GM20000 (cell line): ENCODE measurements around the gene ZSCAN31.

ENCODE experiments used
- DNase-seq: peaks from one replicate; pipeline ENCODE4 v3.0.0; 2012; ENCODE audit warnings: low spot score
- TF ChIP-seq, protein P1 (sequence below): IDR thresholded peaks from 2 replicates; pipeline ENCODE4 v1.5.1; 2012; ENCODE audit warnings: mild to moderate bottlenecking, control low read depth; ENCODE audit errors: extremely low read depth, missing control alignments

The ZSCAN31 gene

DNA sequence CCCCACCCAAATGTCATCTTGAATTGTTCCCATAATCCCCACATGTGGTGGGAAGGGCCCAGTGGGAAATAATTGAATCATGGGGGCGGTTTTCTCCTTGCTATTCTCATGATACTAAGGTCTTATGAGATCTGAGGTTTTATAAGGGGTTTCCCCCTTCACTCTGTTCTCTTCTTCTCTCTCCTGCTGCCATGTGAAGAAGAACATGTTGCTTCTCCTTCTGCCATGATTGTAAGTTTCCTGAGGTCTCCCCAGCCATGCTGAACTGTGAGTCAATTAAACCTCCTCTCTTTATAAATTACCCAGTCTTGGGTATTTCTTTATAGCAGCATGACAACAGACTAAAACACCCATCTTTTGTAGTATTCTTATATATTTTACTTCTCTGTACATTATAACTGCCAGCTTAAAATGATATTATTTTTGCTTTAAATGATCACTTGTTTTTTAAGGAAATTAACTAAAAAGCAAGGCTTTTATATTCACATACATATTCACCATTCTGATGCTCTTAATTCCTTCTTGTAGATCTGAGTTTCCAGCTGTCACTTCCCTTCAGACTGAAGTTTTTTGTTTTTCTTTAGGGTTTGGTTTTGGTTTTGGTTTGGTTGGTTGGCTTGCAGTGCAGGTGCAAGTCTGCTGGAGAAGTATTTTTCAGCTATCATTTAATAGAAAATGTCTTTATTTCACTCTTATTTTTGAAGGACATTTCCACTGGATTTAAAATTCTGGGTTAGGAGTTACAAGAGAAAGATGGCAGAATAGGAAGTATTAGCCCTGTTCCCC is 4.6 kb upstream of the ZSCAN31 start:
- no peak for DNase-seq
- TF ChIP-seq, protein P1, sequence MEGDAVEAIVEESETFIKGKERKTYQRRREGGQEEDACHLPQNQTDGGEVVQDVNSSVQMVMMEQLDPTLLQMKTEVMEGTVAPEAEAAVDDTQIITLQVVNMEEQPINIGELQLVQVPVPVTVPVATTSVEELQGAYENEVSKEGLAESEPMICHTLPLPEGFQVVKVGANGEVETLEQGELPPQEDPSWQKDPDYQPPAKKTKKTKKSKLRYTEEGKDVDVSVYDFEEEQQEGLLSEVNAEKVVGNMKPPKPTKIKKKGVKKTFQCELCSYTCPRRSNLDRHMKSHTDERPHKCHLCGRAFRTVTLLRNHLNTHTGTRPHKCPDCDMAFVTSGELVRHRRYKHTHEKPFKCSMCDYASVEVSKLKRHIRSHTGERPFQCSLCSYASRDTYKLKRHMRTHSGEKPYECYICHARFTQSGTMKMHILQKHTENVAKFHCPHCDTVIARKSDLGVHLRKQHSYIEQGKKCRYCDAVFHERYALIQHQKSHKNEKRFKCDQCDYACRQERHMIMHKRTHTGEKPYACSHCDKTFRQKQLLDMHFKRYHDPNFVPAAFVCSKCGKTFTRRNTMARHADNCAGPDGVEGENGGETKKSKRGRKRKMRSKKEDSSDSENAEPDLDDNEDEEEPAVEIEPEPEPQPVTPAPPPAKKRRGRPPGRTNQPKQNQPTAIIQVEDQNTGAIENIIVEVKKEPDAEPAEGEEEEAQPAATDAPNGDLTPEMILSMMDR, result no peak

DNA sequence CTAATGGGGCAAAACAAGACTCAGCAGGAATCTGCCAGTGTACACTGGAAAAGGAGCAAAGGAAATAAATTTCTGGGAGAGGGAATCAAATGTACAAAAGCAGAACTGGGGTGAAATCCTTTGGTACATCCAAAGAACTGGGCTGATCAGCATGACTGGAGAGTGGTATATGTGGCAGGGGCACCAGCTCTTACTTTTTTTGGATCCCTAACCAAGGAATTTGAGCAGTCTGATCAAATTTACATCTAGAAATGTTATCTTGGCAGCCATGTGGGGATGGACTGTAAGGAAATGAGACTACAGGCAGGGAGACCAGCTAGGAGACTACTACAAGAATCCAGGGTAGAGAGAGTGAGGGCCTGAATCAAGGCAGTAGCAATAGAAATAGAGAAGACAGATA is 1.2 kb upstream of the ZSCAN31 start:
- TF ChIP-seq, protein P1, result no peak
- no peak for DNase-seq

DNA sequence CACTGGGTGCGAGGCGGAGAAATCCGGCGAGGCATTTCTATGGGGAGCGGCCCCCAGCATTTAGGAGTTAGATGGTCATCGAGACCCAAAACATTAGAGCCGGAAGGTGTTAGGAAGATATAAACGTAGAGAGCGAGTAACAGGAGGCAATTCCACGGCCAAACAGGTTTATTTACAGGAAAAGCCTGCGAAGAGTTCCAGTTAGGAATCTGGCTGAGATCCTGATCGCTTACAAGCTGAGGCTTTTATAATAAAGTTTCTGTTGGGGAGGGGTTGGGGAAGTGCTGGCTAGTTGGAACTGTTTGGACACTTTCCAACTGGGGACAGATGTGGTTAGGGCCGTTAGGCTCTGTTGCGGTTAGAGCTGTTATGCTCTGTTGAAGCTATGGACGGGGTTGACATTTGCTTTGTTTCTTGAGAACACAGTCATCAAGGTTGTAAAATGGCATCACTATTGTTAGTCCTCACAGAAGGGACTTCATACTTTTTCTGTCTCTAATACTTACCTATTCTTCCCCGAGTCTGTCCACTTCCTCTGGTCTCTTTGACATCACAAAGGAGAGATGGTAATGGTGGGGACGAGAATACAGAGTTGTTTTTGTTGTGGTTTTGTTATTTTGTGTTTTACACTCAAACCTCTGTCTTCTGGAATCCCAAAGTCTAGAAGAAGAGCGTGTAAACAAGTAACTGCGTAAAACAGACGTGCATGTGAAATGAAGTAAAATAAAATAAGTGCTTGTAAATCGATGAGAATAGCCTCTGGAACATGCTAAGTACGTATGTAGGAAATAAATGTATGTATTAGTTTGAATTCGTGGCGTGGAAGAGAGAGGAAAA is 554 bp upstream of the ZSCAN31 start:
- TF ChIP-seq, protein P1, result no peak
- DNase-seq, result peak; percentile 26

DNA sequence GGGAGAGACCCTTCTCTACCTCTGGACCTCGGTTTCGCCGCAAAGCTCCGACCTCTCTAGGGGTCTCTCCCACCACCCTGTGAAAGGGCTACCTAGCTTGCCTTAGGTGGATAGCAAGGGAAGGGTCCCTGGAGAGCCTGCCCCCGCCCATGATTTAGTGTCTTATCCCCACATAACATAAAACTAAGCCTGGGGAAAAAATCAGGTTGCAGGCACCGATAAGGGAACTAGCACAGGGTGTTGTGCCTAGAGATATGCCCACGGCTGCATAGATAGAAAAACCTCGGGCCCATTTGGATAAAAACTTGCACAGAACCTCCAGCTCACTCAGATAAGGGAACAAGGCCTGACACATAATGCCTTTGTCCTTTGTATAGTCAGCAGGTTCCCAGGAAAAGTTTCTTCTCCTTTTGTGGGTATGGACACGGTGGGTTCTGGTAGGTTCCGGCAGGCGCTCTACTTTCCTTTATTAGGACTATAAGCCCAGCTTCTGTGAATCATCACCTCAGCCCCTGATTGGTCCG is 846 bp downstream of the ZSCAN31 start:
- TF ChIP-seq, protein P1, result no peak
- DNase-seq, result no peak

DNA sequence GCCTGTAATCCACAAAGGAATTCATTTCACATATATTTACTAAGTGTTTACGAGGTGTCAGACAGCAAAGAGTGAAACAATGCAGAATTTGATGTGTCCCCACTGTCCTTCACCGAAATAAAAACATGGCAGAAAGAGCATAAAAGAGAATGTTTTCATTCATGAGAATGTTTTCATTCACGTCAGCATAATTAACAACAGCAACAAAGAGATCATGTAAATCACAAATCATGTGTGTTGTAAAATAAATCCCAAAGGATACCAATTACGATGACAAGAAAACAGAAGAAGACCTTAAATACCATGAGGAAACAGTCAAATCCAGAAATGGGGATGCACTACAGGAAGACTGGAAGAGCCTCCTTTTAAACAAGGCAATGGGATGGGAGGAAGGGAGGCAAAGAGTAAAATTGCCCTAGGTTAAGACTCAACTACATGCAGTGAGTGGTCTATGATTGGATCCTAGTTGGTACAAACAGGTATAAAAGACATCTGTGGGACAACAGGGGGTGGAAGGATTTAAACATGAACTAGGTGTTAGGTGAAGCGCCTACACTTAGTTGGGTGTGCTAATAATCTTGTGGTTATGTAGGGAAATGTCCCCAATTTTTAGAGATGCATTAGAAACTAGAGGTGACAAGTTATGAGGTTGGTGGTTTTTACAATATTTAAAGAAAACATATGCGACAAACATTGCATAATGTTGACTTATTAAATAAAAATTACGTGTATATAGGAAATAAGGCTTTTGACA is 1.5 kb downstream of the ZSCAN31 start:
- TF ChIP-seq, protein P1, result no peak
- no peak for DNase-seq

DNA sequence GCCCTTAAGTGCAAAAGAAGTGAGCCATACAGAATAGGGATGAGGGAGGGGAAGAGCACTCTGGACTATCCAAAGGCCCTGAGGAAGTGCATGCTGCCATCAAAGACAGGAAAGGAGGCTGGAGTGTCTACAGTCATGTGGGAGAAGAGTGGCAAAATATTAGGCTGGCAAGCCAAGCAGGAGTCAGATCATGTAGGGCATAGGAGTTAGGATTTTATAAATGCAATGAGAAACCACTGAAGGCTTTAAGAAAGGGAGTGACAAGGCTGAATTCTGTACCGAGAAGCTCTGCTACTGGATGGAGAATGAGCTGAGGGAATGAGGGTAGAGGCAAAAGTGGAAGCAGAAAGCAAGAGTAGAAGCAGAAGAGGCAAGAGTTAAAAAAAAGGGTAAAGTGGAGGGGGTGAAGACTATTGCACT is 2.3 kb downstream of the ZSCAN31 start:
- TF ChIP-seq, protein P1, result no peak
- no peak for DNase-seq
